Skeletal muscle satellite cell (primary cell): Measurements from ENCODE around the gene PPP1R14B.
A peak's percentile ranks its signal among the peaks of the same experiment; 100 is the strongest.

ENCODE experiments used
- H3K27me3 ChIP-seq: 2 replicates; pipeline ENCODE4 v1.7.0; 2013; ENCODE audit warnings: low read length; ENCODE audit not compliant: control insufficient read depth, insufficient read depth
- H3K36me3 ChIP-seq: 2 replicates; pipeline ENCODE4 v1.7.0; 2013; ENCODE audit warnings: mild to moderate bottlenecking, control low read depth, low read length; ENCODE audit not compliant: insufficient read depth
- H3K4me1 ChIP-seq: 2 replicates; pipeline ENCODE4 v1.7.0; 2013; ENCODE audit warnings: low read length; ENCODE audit not compliant: control insufficient read depth, insufficient read depth
- H3K4me2 ChIP-seq: 2 replicates; pipeline ENCODE4 v1.7.0; 2013; ENCODE audit warnings: mild to moderate bottlenecking, low read length
- H3K4me3 ChIP-seq: 2 replicates; pipeline ENCODE4 v1.7.0; 2013; ENCODE audit warnings: low read length
- H3K9ac ChIP-seq: 2 replicates; pipeline ENCODE4 v1.7.0; 2013; ENCODE audit warnings: mild to moderate bottlenecking, low read depth, low read length, moderate library complexity
- H3K9me3 ChIP-seq: replicated peaks from 2 replicates; pipeline ENCODE4 v1.7.0; 2013; ENCODE audit warnings: mild to moderate bottlenecking, control low read depth, low read length

The PPP1R14B gene

DNA sequence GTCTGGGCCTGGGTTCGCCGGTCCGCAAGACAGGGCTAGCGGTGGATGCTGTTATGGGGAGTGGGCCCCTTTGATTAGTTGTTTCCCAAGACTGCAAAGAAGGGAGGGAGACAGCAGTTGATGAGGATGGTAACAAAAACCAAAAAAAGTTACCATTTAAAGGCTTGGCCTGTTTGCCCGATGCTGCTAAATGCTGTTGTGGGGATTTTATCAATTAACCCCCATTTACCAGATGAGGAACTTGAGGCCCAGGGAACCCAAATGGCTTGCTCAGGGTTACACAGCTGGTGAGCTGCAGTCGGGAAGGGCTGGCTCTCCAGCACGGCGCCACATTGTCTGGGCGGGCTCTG is 24.1 kb downstream of the PPP1R14B start:
- H3K9ac ChIP-seq, result no peak overlapping the region
- H3K27me3 ChIP-seq, result no peaks in the 10 kb centered on the region
- no peak overlapping the region for H3K4me2 ChIP-seq
- no peaks in the 10 kb centered on the region for H3K9me3 ChIP-seq
- peaks cover 27% of the 10 kb centered on the region for H3K4me1 ChIP-seq
- no peak overlapping the region for H3K4me3 ChIP-seq
- peaks cover 38% of the 10 kb centered on the region for H3K36me3 ChIP-seq

DNA sequence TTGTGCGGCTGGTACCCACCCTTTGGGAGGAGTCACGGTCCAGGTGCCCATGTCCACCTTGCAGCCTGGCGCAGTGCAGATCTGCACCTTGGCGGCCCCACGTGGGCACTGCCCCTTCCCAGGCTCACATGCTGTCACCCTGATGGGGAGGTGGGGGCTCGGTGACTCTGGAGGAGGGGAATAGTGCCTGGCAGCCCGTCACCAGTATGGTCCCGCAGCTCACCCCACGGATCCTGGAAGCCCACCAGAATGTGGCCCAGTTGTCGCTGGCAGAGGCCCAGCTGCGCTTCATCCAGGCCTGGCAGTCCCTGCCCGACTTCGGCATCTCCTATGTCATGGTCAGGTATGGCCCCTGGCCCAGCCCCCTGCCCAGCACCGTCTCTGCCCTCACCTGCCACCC is 25.9 kb downstream of the PPP1R14B start:
- Histone ChIP-seq H3K4me2 (no peak overlapping the region), H3K4me3 (no peak overlapping the region), H3K4me1 (peaks cover 15% of the 10 kb centered on the region), H3K27me3 (no peaks in the 10 kb centered on the region), H3K36me3 (peaks cover 38% of the 10 kb centered on the region), H3K9me3 (no peaks in the 10 kb centered on the region), H3K9ac (no peak overlapping the region)

GRCh38 chr11:64220271-64220670 is 26.5 kb downstream of the PPP1R14B start:
- no peak overlapping the region for H3K4me3 ChIP-seq
- H3K4me2 ChIP-seq, result no peak overlapping the region
- H3K27me3 ChIP-seq, result no peaks in the 10 kb centered on the region
- no peak overlapping the region for H3K9ac ChIP-seq
- no peaks in the 10 kb centered on the region for H3K9me3 ChIP-seq
- peaks cover 11% of the 10 kb centered on the region for H3K4me1 ChIP-seq
- H3K36me3 ChIP-seq, result peaks cover 38% of the 10 kb centered on the region

- Histone ChIP-seq H3K4me1 (peaks cover 10% of the 10 kb centered on the region), H3K27me3 (no peaks in the 10 kb centered on the region), H3K9me3 (no peaks in the 10 kb centered on the region), H3K36me3 (peaks cover 38% of the 10 kb centered on the region), H3K4me3 (no peak overlapping the region), H3K4me2 (no peak overlapping the region), H3K9ac (no peak overlapping the region)
These were observed 27.0 kb downstream of the PPP1R14B start for GRCh38 chr11:64219755-64220154.

DNA sequence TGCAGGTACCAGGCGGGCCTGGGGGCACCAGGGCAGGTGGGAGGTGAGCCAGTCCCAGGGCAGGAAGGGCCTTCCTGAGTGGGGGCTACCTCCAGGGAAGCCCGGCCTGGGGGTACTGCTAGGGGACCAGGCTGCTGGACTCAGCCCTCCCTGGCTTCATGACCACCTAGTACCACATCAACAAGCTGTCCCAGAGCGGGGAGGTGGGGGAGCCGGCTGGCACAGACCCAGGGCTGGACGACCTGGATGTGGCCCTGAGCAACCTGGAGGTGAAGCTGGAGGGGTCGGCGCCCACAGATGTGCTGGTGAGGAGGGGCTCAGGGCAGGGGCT is 27.4 kb downstream of the PPP1R14B start:
- H3K4me3 ChIP-seq, result no peak overlapping the region
- no peak overlapping the region for H3K9ac ChIP-seq
- H3K4me1 ChIP-seq, result peaks cover 8% of the 10 kb centered on the region
- H3K4me2 ChIP-seq, result no peak overlapping the region
- H3K9me3 ChIP-seq, result no peaks in the 10 kb centered on the region
- peaks cover 38% of the 10 kb centered on the region for H3K36me3 ChIP-seq
- no peaks in the 10 kb centered on the region for H3K27me3 ChIP-seq

GRCh38 chr11:64218628-64219353 is 28.0 kb downstream of the PPP1R14B start:
- Histone ChIP-seq H3K36me3 (peaks cover 38% of the 10 kb centered on the region), H3K4me2 (no peak overlapping the region), H3K9me3 (no peaks in the 10 kb centered on the region), H3K27me3 (no peaks in the 10 kb centered on the region), H3K4me3 (no peak overlapping the region), H3K9ac (no peak overlapping the region), H3K4me1 (peaks cover 7% of the 10 kb centered on the region)

- Histone ChIP-seq H3K27me3 (no peaks in the 10 kb centered on the region), H3K36me3 (peaks cover 34% of the 10 kb centered on the region), H3K4me3 (no peak overlapping the region), H3K9me3 (no peaks in the 10 kb centered on the region), H3K9ac (no peak overlapping the region), H3K4me1 (peaks cover 6% of the 10 kb centered on the region), H3K4me2 (no peak overlapping the region)
These were observed 29.9 kb downstream of the PPP1R14B start for GRCh38 chr11:64216879-64217278.

DNA sequence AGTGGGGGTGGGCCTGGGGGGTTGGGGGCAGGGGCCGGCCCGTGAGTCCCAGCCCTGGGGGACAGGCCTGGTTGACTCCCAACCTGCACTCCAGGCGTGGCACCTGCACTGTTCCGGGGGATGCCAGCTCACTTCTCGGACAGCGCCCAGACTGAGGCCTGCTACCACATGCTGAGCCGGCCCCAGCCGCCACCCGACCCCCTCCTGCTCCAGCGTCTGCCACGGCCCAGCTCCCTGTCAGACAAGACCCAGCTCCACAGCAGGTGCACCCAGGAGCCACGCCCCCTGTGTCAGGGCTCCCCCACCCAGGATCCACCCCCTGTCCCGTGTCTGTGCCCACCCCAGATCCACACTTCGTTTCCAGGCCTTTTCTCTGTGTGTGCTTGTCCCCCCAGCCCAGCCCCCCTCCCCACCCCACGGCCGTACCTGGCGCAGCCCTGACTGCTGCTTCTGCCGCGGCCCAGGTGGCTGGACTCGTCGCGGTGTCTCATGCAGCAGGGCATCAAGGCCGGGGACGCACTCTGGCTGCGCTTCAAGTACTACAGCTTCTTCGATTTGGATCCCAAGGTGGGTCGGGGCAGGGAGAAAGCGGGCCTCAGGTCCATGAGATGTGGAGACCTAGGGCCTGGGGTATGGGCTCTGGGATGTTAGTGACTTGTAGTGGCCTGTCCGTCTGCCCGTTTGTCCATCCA is 35.4 kb downstream of the PPP1R14B start:
- H3K9me3 ChIP-seq, result no peaks in the 10 kb centered on the region
- H3K9ac ChIP-seq, result no peak overlapping the region
- H3K4me2 ChIP-seq, result no peak overlapping the region
- H3K4me1 ChIP-seq, result peaks cover 35% of the 10 kb centered on the region
- H3K36me3 ChIP-seq, result peaks cover 27% of the 10 kb centered on the region
- no peak overlapping the region for H3K4me3 ChIP-seq
- no peaks in the 10 kb centered on the region for H3K27me3 ChIP-seq

GRCh38 chr11:64210301-64211020 is 36.3 kb downstream of the PPP1R14B start:
- Histone ChIP-seq H3K9ac (no peak overlapping the region), H3K36me3 (peaks cover 34% of the 10 kb centered on the region)

DNA sequence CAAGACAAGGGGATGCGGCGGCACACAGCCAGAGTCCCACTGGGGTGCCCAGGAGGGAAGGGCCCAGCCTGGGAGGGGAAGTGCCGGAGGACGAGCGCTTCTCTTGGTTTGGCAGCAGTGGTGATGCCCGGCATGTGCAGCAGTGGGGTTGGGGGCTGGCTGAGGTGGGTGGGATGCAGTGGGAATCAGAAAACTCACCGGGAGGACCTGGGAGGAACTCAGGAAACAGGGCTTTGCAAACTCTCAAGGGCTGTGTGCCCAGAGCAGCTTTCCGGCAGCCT is 37.2 kb downstream of the PPP1R14B start:
- Histone ChIP-seq H3K9ac (peak overlapping the region; percentile 84), H3K9me3 (no peaks in the 10 kb centered on the region), H3K27me3 (no peaks in the 10 kb centered on the region), H3K4me1 (peaks cover 41% of the 10 kb centered on the region), H3K4me2 (peak overlapping the region; percentile 88), H3K4me3 (no peak overlapping the region), H3K36me3 (peaks cover 36% of the 10 kb centered on the region)

More at GRCh38 chr11:64210301-64211020, 36.3 kb downstream of the PPP1R14B start:
- no peaks in the 10 kb centered on the region for H3K9me3 ChIP-seq
- H3K4me3 ChIP-seq, result no peak overlapping the region
- peaks cover 42% of the 10 kb centered on the region for H3K4me1 ChIP-seq
- H3K4me2 ChIP-seq, result no peak overlapping the region
- no peaks in the 10 kb centered on the region for H3K27me3 ChIP-seq

DNA sequence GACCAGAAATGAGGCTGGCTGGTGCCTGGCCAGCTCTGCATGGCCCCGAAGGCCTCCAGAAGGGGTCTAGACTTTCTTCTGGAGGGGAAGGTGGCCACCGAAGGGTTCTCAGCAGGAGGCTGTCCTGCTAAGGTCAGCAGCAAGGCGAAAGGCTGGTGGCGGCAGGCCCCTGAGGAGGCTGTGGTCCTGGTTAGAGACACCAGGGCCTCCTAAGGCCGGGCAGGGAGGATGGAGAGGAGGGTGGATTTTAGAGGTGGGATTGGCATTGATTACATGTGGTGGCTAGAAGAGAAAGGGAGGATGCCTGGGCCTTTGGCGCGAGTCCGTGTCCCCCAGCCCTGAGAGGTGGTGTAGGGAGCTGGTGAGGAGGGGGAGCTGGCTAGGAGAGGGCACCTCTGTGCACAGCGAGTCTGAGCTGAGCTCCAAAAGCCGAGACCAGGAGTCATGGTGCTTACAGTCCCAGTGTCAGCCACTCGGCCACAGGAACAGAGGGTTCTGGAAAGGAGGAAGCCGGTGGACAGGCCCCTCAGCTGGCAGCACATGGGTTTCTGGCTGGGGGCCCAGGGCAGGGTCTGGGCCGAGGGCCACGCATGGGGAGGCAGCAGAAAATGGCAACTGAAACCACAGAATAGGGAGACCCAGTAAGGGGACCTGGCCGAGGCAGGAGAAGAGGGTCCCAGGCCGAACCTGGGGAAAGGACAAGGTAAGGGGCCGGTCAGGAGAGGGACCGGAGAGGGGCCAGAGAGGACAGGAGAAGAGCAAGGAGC is 37.8 kb downstream of the PPP1R14B start:
- peaks cover 40% of the 10 kb centered on the region for H3K36me3 ChIP-seq
- H3K9me3 ChIP-seq, result no peaks in the 10 kb centered on the region
- H3K4me2 ChIP-seq, result peak overlapping the region; percentile 88
- H3K4me3 ChIP-seq, result peak overlapping the region; percentile 70
- H3K9ac ChIP-seq, result peak overlapping the region; percentile 84
- H3K4me1 ChIP-seq, result peaks cover 46% of the 10 kb centered on the region
- no peaks in the 10 kb centered on the region for H3K27me3 ChIP-seq
